Measurements from ENCODE around the gene C16orf78.
A peak's percentile ranks its signal among the peaks of the same experiment; 100 is the strongest.

The C16orf78 gene

GRCh38 chr16:49437344-49437743 lies 63.7 kb downstream of the C16orf78 start:
- no peak for DNase-seq

GRCh38 chr16:49439050-49439449 lies 65.4 kb downstream of the C16orf78 start:
- no peak for DNase-seq

DNA sequence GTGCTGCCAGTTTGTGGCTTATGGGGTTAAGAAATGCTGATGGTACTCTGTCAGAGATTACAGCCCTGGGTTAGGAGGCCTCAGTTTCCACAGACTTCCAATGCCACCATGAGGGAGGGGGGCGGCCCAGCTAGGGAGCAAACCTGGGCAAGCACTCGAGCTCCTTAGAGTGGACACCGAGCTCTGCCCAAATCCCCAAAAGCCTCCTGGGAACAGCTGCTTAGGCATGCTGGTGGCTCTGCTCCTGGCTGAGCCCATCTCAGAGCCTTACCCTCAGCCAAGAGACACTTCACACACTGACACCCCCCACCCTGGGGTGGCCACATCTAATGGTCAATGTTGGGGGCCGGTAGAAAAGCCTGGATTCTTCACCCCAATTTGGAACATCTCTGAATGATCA lies 66.1 kb downstream of the C16orf78 start:
- no peak for DNase-seq

GRCh38 chr16:49440156-49441065 lies 66.8 kb downstream of the C16orf78 start:
- DNase-seq: no peak

- DNase-seq: peak; percentile 76 to 78
Observed at GRCh38 chr16:49441366-49441780, 67.8 kb downstream of the C16orf78 start.

- DNase-seq: no peak
Observed at GRCh38 chr16:49442805-49443204, 69.2 kb downstream of the C16orf78 start.

DNA sequence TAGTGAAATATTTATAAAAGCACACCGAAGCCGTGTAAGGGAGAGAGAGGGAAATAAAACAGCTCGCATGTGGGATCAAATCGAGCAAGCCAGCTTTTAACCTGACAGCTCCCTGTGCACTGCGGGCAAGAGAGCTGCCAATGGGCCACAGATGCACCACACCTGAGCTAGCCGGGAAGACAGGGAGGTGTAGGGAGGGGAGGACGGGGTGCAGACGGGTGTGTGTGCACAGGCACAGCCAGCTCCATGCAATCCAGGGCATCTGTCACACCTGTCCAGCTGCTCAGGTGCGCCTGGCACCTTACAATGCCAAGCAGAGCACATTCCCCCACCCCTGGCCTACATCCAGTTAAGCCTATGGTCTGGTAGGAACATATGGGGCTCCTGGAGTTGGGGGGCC lies 70.0 kb downstream of the C16orf78 start:
- no peak for DNase-seq

GRCh38 chr16:49446805-49447204 lies 73.2 kb downstream of the C16orf78 start:
- DNase-seq: no peak

Measured in CD4-positive, alpha-beta T cell treated with Interleukin-4 for 1 hour (primary cell).